Activated naive CD4-positive, alpha-beta T cell treated with Interleukin-2 at 50 U/mL for 16 hours (primary cell): ENCODE data around the gene BASP1.

Experiments used
- DNase-seq: peaks from one replicate; pipeline ENCODE4 v3.0.0-alpha.2; 2020

BASP1 gene

GRCh38 chr5:17192191-17192590 is 25.2 kb upstream of the BASP1 start:
- no peak for DNase-seq

GRCh38 chr5:17196024-17196423 is 21.4 kb upstream of the BASP1 start:
- no peak for DNase-seq

- DNase-seq = no peak
Measured at GRCh38 chr5:17196697-17197096, 20.7 kb upstream of the BASP1 start.

- no peak for DNase-seq
Measured at GRCh38 chr5:17203329-17204132, 13.9 kb upstream of the BASP1 start.

GRCh38 chr5:17204133-17204489 is 13.3 kb upstream of the BASP1 start:
- DNase-seq = no peak

GRCh38 chr5:17206021-17206420 is 11.4 kb upstream of the BASP1 start:
- DNase-seq = no peak

GRCh38 chr5:17212191-17212590 is 5.2 kb upstream of the BASP1 start:
- no peak for DNase-seq

- no peak for DNase-seq
Measured at GRCh38 chr5:17212996-17213395, 4.4 kb upstream of the BASP1 start.

GRCh38 chr5:17213938-17214337 is 3.5 kb upstream of the BASP1 start:
- no peak for DNase-seq

- no peak for DNase-seq
Measured at GRCh38 chr5:17214893-17215292, 2.5 kb upstream of the BASP1 start.

- DNase-seq = no peak
Measured at GRCh38 chr5:17215361-17215760, 2.1 kb upstream of the BASP1 start.

GRCh38 chr5:17216176-17216973 is 1.1 kb upstream of the BASP1 start:
- peak; percentile 8 for DNase-seq

GRCh38 chr5:17216974-17217492 is 398 bp upstream of the BASP1 start:
- no peak for DNase-seq

GRCh38 chr5:17218353-17219005 is 1.0 kb downstream of the BASP1 start:
- no peak for DNase-seq

- DNase-seq = no peak
Measured at GRCh38 chr5:17219006-17219422, 1.6 kb downstream of the BASP1 start.

- no peak for DNase-seq
Measured at GRCh38 chr5:17219469-17219868, 2.0 kb downstream of the BASP1 start.

- no peak for DNase-seq
Measured at GRCh38 chr5:17219992-17220391, 2.6 kb downstream of the BASP1 start.

- no peak for DNase-seq
Measured at GRCh38 chr5:17220469-17220868, 3.0 kb downstream of the BASP1 start.

GRCh38 chr5:17221843-17222636 is 4.6 kb downstream of the BASP1 start:
- no peak for DNase-seq

GRCh38 chr5:17222664-17223063 is 5.2 kb downstream of the BASP1 start:
- DNase-seq = no peak

- DNase-seq = no peak
Measured at GRCh38 chr5:17223367-17224185, 6.1 kb downstream of the BASP1 start.
